ENCODE results near the gene NFATC1.

- TF ChIP-seq, protein P1, sequence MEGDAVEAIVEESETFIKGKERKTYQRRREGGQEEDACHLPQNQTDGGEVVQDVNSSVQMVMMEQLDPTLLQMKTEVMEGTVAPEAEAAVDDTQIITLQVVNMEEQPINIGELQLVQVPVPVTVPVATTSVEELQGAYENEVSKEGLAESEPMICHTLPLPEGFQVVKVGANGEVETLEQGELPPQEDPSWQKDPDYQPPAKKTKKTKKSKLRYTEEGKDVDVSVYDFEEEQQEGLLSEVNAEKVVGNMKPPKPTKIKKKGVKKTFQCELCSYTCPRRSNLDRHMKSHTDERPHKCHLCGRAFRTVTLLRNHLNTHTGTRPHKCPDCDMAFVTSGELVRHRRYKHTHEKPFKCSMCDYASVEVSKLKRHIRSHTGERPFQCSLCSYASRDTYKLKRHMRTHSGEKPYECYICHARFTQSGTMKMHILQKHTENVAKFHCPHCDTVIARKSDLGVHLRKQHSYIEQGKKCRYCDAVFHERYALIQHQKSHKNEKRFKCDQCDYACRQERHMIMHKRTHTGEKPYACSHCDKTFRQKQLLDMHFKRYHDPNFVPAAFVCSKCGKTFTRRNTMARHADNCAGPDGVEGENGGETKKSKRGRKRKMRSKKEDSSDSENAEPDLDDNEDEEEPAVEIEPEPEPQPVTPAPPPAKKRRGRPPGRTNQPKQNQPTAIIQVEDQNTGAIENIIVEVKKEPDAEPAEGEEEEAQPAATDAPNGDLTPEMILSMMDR (IDR thresholded peaks at IDR 0.05; ENCODE audit: low read length): no peak
- TF ChIP-seq EZH2 (IDR thresholded peaks at IDR 0.05; ENCODE audit: borderline replicate concordance, low read length): no peak
Observed at GRCh38 chr18:79365701-79366100, 30.0 kb upstream of the NFATC1 start.
